HG02973 (cell line): Measurements from ENCODE around the gene ZNF678.
"Not testable (repeated sequence)": the region's sequence is repeated elsewhere in the genome, so short reads cannot be mapped to it uniquely, and the experiment has no call there.

ENCODE experiments used
- ATAC-seq: cut with Tn5 transposase; IDR thresholded peaks from one replicate; pipeline ENCODE4 v1.9.1; 2021; ENCODE audit warnings: moderate library complexity; ENCODE audit not compliant: unreplicated experiment

The ZNF678 gene

DNA sequence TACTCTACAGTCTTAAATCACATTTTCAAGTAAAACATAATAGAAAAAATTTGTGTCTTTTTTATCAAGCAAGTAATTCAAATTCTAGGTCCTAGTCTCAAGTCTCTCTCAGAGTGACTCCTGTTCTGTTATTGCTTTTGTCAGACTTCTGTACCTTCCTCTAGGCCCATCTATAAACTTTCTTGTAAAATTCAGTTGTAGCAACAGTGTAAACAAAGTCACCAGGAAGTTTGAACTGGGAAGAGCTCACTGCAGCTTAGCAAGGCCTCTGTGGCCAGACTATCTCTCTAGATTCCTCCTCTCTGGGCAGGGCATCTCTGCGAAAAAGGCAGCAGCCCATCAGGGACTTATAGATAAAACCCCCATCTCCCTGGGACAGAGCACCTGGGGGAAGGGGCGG, 13.5 kb upstream of the ZNF678 start:
- ATAC-seq, result no peak

- ATAC-seq, result not testable (repeated sequence)
These were observed 11.5 kb upstream of the ZNF678 start for GRCh38 chr1:227551881-227552280.

DNA sequence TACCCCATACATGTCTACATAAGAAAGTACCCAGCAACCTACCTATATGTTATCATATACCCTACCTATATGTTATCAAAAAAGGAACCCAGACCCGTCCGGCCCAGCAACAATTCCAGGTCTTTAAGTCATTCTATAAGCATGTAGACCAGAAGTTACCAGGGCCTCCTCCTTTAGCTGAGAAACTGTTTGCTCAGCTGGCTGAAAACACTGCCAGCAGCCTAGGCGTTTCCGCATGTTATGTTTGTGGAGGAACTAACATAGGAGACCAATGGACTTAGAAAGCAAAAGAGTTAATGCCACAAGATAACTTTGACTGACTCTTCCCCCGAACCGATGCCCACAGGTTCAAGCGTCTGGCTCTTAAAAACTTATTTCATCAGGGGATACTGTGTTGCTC, 7.1 kb upstream of the ZNF678 start:
- ATAC-seq, result no peak

DNA sequence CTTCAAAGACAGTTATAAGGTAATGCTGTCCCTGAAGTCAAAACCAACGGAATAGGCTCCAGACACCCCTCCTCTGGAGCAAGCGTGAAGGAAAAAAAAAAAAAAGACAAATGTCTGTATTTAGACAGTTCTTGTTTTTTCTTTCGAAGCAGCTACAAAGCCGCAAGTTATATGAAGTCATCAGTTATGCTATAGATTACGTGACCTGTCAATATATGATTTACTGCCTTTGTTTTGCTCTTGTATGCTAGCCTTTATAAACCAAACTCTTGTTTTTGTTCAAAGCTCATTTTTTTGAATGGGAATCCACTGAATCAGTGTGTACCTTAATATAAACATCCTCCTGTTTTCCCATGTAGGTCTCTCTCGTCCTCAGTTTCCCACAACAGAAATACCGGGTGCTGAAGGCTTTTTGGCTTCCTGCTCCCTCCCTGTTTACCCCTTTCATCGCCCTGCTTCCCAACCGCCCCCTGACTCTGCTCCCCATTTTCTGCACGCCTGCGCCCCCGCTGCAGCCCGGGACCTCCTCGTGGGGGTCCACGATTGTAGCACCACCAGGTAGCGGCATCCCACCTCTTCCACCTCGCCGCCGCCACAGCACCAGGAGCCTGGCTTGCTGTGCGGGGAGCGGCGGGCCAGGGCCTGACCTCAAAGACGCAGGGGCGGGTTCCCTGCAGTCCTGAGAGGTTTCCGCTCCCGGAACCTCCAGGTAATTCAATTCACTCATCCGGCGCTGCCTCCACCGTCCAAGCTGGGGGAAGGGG, 5.2 kb upstream of the ZNF678 start:
- ATAC-seq, result no peak

- ATAC-seq, result no peak
These were observed 4.6 kb upstream of the ZNF678 start for GRCh38 chr1:227558732-227559262.

DNA sequence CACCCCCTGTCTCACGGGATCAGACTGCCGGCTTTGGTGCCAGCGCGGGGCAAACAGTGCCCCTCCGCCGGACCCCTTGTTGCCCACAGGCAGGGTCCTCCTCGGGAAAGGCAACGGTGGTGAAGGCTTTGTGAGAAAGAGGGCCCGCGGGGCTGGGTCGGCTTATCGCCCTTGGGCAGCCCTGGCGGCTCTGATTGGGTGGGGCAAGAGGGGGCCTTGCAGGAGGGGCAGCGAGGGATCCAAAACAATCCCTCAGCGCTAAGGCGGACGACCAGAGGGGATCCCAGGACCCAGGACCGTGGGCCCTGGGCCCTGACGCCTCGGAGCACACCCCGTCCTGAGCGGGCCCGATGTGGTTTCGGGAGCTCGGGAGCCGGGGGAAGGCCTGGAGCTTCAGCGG, 3.9 kb upstream of the ZNF678 start:
- ATAC-seq, result no peak

GRCh38 chr1:227559926-227560325, 3.4 kb upstream of the ZNF678 start:
- no peak for ATAC-seq

DNA sequence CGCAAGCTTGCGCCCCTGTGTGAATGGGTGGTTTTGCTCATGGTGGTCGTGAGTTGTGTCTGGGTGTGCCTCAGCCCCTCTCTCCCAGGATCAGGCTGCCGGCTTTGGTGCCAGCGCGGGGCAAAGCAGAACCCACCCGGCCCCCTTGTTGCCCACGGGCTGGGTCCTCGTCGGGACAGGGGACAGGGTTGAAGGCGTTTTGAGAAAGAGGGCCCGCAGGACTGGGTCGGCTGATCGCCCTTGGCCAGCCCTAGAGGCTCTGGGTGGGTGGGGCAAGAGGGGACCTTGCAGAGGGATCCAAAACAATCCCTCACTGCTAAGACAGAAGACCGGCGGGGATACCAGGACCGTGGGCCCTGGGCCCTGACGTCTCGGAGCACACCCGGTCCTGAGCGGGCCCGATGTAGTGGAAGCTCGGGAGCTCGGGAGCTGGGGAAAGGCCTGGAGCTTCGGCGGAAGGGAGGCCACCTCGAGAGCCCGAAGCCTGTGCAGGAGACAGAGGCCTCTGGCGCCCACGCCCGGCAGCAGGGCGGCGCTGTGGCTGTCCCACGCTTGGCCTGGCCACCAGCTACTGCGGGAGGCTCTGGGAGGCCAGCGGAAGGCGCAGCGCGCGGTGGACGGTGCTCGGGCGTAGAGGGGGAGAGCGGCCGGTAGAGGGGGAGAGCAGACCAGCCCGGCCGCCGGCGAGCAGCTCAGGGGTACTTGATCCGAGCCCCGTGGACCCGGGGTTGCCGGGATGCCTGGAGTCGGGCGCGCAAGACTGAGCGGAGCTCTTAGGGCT, 2.8 kb upstream of the ZNF678 start:
- ATAC-seq, result no peak

DNA sequence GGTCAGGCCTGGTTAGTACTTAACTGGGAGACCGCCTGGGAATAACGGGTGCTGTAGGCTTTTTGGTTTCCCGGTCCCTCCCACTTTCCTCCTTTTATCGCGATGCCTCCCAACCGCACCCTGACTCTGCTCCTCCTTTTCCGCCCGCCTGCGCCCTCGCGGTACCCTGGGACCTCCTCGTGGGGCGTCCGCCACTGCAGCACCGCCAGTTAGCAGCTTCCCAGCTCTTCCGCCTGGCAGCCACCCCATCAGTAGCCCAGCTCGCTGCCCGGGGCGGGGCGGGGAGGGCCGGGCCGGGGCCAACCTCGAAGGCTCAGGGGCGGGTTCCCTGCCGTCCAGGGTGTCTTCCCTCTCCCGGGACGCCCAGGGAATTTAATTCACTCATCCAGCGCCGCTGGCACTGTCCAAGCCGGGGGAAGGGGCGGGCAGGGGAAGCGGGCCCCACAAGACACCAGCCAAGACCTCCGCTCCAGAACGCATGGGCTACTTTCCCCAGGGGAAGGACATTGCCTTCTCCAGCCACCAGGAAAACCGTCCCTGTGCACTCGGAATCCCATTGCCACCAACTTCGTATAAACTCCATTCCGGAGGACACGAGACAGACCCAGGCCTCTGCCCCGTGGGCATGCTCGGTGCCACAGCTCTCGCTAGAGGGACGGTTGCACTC, 2.0 kb upstream of the ZNF678 start:
- ATAC-seq, result no peak

DNA sequence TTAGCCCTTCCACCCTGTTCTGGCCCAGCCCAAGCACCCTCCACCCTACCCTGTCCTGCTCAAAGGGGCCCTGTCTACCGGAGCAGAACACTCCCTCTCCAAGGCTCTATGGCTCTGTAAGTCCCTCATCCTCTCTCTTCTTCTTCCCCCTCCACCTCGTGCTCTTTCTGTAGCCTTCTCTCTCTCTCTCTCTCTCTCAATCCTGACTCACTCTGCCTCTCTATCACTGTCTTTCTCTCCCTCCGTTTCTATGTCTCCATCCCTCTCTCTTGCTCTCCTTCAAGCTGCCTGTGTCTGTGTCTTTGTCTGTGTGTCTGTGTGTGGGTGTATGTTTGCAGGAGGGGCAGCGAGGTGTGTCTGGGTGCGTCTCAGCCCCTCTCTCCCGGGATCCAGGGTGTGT, 1.3 kb upstream of the ZNF678 start:
- no peak for ATAC-seq

DNA sequence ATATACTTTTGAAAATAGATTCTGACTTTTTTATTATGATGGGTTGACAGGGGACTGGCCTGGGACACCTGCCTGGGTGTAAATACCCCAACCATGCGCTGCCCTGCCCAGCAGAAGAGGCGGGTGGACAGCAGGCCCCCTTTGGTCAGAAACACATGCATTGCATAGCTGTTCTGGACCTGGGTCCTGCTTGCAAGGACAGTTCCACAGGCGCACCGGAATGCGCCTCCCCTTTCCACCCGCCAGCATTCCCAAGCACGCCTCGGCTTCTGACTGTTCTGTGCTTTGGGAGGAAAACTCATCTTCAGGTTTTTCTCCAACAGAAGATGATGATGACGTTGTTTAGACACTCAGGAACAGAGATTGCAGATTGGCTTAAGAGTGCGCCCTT, 428 bp upstream of the ZNF678 start:
- ATAC-seq, result no peak

- no peak for ATAC-seq
These were observed 3.9 kb downstream of the ZNF678 start for GRCh38 chr1:227567256-227567655.

DNA sequence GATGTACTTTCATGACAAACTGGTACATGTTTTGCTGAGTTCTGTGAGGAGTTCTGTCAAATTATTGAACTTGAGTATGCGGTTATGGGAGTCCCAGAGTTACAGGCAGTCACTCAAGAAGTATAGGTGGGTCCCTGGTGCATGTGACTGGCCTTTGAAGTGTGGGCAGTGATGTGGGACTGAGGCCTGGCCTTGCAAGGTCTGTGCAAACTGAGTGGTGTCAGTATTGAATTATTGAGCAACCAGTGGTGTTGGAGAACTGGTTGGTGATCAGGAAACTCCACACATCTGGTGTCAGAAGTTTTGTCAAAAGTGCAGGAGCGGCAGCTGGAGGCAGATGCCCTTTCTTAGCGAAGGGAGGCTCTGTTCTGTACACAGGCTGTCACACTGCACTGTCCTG, 5.2 kb downstream of the ZNF678 start:
- ATAC-seq, result no peak

GRCh38 chr1:227572752-227573151, 9.4 kb downstream of the ZNF678 start:
- ATAC-seq, result no peak

GRCh38 chr1:227574926-227575325, 11.6 kb downstream of the ZNF678 start:
- ATAC-seq, result no peak

GRCh38 chr1:227576189-227576588, 12.8 kb downstream of the ZNF678 start:
- no peak for ATAC-seq

- ATAC-seq, result no peak
These were observed 14.1 kb downstream of the ZNF678 start for GRCh38 chr1:227577500-227577899.

GRCh38 chr1:227583354-227583753, 20.0 kb downstream of the ZNF678 start:
- no peak for ATAC-seq

GRCh38 chr1:227586733-227587132, 23.4 kb downstream of the ZNF678 start:
- ATAC-seq, result no peak

GRCh38 chr1:227587968-227588367, 24.6 kb downstream of the ZNF678 start:
- ATAC-seq, result no peak

GRCh38 chr1:227588769-227589168, 25.4 kb downstream of the ZNF678 start:
- ATAC-seq, result not testable (repeated sequence)

DNA sequence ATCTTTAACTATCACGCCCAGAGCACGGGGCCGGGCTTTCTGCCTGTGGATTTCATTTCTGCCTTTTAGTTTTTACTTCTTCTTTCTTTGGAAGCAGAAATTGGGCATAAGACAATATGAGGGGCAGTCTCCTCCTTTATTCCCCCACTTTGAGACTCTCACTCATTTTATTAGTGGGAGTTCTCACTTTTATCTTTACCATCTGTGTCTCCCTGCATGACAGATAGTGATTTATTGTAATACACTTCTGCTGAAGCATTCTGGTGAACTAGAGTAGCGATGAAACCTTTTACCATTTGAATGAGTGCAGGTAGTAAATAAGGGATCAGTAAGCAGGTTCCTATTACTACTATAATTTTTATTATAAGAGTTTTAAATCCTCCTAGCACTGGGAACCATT, 26.4 kb downstream of the ZNF678 start:
- ATAC-seq, result not testable (repeated sequence)
